GM21737 (cell line): ENCODE data around the gene BARHL1.

Source experiments
- ATAC-seq: cut with Tn5 transposase; IDR thresholded peaks from one replicate; pipeline ENCODE4 v1.9.1; 2021; ENCODE audit warnings: mild to moderate bottlenecking, moderate library complexity; ENCODE audit not compliant: unreplicated experiment

The BARHL1 gene

GRCh38 chr9:132610661-132611060 is 28.3 kb downstream of the BARHL1 start:
- ATAC-seq, result no peak

DNA sequence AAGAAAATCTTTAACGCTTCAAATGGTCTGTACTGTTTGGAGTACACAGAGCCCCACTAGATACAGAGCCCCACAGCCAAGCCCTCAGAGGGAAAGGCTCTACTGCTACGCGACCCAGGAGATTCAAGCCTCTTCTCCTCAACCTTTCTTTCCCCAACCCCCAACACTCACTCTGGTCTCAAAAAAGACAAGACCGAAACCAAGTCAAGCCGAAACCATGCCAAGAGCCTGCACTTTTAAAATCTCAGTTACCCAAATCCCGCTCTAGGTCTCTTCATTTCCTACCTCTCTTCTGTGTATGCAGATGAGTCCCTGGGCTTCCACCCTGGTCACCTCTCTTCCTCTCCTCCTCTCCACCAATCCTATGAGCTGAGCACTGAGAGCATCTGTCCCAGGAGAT is 31.9 kb downstream of the BARHL1 start:
- no peak for ATAC-seq

- no peak for ATAC-seq
Measured at GRCh38 chr9:132615774-132616173, 33.4 kb downstream of the BARHL1 start.

DNA sequence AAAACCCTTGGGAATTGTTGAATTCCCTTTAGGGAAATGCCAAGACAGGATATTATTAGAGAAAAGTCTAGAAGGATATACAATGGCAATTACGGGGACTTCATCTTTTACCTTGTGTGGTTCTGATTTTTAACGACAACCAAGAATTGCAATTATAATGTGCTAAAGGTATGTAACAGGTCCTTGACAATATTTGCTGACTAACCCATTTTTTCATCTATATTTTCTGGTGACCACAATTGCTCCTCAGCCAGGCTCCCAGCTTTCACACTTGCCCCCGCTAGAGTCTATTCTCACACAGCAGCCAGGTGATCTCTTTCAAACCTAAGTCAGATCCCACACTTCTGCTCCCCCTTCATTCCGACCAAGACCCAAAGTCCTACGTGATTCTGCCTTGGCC is 34.3 kb downstream of the BARHL1 start:
- ATAC-seq, result no peak

GRCh38 chr9:132622159-132622558 is 39.8 kb downstream of the BARHL1 start:
- ATAC-seq, result no peak

DNA sequence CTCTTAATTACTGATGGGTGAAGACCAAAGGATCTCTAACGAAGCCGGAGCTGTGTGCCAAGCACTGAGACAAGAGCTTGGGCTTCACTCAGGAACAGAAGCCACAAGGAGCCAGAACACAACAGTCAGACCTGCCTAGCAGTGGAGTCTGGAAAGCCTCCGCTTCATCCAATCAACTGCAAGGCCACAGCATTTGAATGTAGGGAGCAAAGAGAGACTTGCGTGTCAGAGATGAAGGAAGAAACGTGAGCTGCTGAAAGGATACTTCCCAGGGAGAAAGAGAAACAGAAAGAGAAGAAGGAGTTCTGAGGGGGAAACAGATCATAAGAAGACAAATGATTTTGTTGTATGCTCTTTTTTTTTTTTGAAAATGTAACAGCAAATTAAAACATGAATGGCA is 43.9 kb downstream of the BARHL1 start:
- ATAC-seq, result no peak

GRCh38 chr9:132627106-132627505 is 44.7 kb downstream of the BARHL1 start:
- no peak for ATAC-seq

GRCh38 chr9:132627594-132627993 is 45.2 kb downstream of the BARHL1 start:
- no peak for ATAC-seq

GRCh38 chr9:132628746-132629145 is 46.3 kb downstream of the BARHL1 start:
- ATAC-seq, result no peak

- no peak for ATAC-seq
Measured at GRCh38 chr9:132630116-132630515, 47.7 kb downstream of the BARHL1 start.

- ATAC-seq, result no peak
Measured at GRCh38 chr9:132630811-132631210, 48.4 kb downstream of the BARHL1 start.

- ATAC-seq, result no peak
Measured at GRCh38 chr9:132631280-132631679, 48.9 kb downstream of the BARHL1 start.

DNA sequence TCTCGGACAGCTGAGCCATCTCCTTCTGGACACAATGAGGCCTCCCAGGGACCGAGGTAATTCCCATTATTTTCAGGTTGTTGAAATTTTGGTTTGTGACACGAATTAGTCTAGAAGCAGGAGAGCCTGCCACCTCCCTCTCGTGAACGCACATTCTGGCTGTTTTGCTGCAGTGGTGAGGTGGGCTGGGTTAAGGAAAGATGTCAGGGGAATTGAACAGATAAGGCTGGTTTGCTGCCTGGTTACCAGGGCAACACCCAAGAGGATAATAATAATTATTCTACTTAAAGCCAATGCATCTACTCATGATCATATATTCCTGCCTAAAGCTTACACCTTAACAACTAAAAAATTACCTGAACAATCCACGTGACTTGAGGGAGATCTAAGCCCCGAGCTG is 49.3 kb downstream of the BARHL1 start:
- ATAC-seq, result no peak

DNA sequence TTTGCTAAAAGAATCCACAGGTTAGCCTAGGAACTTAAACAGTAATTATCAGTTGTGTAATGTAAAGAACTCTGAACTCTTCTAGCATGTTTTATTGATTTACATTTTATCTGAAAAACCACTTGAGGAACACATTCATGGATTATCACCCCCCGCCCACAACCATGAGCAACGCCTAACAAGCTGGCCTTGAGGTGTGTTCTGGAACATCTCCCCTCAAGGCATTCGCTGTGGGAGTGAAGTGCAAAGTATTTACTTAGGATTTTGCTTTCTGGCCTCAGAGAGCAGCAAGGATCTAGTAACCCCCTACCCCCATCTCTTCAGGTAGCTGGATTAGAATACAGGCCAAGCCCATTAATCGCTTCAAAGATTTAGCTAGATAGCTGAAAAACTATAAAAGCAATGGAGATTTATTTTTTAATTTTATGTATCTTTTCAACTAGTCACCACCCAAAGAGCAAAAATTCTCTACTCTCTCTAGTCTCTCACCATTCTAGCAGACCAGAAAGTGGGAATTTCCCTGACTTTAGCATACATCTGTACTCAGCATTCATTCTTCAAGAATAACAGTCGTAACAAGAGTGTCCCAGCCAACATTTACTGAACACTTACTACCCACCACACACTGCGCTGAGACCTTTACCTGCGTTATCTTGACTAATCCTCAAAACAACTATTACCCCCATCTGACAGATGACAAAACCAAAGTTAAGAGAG is 50.2 kb downstream of the BARHL1 start:
- no peak for ATAC-seq

DNA sequence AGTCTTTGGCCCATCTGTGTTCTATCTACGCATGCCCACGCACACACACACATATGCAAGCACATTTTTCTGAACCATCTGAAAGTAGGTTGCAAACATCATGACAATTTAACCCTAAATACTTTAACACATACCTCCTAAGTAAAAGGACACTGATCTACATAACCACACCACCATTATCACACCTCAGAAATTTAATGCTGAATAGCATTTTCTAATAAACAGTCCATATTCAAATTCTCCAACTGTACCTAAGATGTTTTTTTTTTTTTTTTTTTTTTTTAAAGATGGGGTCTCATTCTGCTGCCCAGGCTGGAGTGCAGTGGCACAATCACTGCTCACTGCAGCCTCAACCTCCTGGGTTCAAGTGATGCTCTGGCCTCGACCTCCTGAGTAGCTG is 51.9 kb downstream of the BARHL1 start:
- ATAC-seq, result no peak

DNA sequence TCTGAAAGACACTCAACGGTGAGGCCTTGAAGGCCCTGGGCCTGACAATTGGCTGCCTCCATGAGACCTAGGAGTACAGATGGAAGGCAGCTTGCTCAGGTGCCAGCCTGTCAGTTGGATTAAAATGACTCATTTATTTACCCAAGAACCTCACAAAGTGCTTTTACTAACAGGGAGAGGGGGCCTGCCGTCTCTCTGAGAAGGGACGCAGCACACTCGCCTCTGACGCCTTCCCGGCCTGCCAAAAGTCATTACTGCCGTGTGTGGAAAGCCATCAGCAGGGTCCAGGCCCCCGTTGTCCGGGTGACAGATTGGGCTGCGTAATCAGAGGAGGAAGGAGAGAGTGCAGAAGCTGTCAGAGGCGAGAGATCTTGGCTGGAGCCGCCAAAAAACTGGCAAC is 54.9 kb downstream of the BARHL1 start:
- no peak for ATAC-seq

DNA sequence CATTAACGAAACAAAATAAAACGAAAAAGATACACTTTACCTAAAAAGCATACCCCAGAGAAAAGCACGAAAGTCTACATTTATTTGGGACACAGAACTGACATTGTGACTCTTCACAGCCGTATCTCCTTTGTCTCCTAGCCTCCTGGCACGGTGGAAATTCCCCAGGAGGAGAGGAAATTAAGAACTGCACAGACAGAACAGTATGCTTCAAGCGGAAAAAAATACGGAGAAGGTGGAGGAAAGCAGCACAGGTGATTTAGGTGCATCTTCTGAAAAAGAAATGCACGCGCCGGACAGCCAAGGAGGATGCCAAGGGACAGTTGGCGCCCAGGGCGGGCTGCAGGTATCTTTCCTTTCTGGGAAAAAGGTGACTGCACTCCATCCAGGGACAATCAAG is 55.4 kb downstream of the BARHL1 start:
- no peak for ATAC-seq

DNA sequence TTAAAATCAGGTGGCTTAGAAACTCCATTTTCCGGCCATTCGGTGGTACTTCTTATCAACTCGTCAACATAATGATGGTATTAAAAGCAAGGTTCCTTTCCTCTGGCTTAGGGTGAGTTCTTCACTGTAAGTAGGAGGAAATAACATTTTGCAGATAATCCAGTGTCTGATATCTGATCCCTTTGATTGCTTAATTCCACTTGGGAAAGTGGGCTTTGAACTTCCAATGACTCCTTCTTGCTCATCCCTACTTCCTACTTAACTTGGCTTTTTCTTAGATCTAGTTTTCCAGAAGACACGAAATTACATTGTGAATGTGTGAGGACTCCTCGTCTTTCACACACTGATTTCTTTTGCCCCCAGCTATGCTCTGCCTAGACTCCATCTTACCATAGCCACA is 55.8 kb downstream of the BARHL1 start:
- ATAC-seq, result no peak

DNA sequence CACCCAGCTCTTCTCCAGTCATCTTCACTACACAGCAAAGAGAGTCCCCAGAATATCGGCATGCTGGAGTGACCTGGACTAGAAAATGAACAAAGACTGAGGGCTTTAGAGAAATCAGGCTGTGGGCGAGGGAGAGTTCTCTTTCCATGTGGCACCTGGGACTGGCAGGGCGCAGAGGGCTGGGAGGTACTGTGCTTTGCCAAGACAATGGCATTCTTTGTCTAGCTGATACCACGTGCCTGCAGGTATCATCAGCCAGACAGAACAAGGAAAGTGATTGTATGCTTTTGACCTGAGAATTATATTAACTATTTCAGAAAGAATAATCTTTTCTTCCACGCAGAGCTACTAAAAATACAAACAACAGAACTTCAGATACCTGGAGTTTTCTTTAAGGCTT is 56.9 kb downstream of the BARHL1 start:
- ATAC-seq, result no peak
